ENCODE results near the gene CLCNKA. TPM values are rescaled to one million over a fixed set of nuclear protein-coding genes. Genes with fewer than 3 reads are reported as not detected.
A peak's percentile ranks its signal among the peaks of the same experiment; 100 is the strongest.
"Not testable (repeated sequence)": the region's sequence is repeated elsewhere in the genome, so short reads cannot be mapped to it uniquely, and the experiment has no call there.

Gene CLCNKA
- total and polyA plus RNA-seq, 2 experiments from 2014 or later, result 1.3 TPM

GRCh38 chr1:16038620-16038912, 16.7 kb downstream of the CLCNKA start:
- no peaks in the 10 kb centered on the region for H4K20me1 ChIP-seq (ENCODE audit: insufficient read depth, poor library complexity, severe bottlenecking)
- no peaks in the 10 kb centered on the region for H3K4me1 ChIP-seq (ENCODE audit: insufficient read depth)
- DNase-seq (ENCODE audit: low spot score), result peak; percentile 58
- no peak for TF ChIP-seq EZH2phosphoT487 (IDR thresholded peaks at IDR 0.05; ENCODE audit: low read depth, severe bottlenecking, unreplicated experiment)
- no peaks in the 10 kb centered on the region for H3K9me2 ChIP-seq (replicated peaks; ENCODE audit: insufficient read depth)
- no peak overlapping the region for H3K4me3 ChIP-seq
- H3K79me2 ChIP-seq, result no peaks in the 10 kb centered on the region
- no peak overlapping the region for H3K27ac ChIP-seq
- no peak overlapping the region for H2AFZ ChIP-seq
- H3K4me2 ChIP-seq, result no peak overlapping the region
- H3K36me3 ChIP-seq (replicated peaks; ENCODE audit: insufficient read depth, low read depth), result no peaks in the 10 kb centered on the region
- no peaks in the 10 kb centered on the region for H3K9me3 ChIP-seq (ENCODE audit: low read depth)
- no peaks in the 10 kb centered on the region for H3K27me3 ChIP-seq
- WGBS (ENCODE audit: low lambda C conversion rate, missing lambda C conversion rate), result 68% methylated on average over 4 of the region's 4 CpGs

- not testable (repeated sequence) for H3K9me2 ChIP-seq (replicated peaks; ENCODE audit: insufficient read depth); H4K20me1 ChIP-seq (ENCODE audit: insufficient read depth, poor library complexity, severe bottlenecking); H3K79me2 ChIP-seq; H3K36me3 ChIP-seq (replicated peaks; ENCODE audit: insufficient read depth, low read depth); H3K27me3 ChIP-seq; H3K4me1 ChIP-seq (ENCODE audit: insufficient read depth); H3K4me2 ChIP-seq; H3K9me3 ChIP-seq (ENCODE audit: low read depth); H3K27ac ChIP-seq; H2AFZ ChIP-seq; H3K4me3 ChIP-seq; DNase-seq (ENCODE audit: low spot score)
- WGBS (ENCODE audit: low lambda C conversion rate, missing lambda C conversion rate), result 88% methylated on average over 6 of the region's 8 CpGs
These were observed 18.0 kb downstream of the CLCNKA start for GRCh38 chr1:16039871-16040270.

GRCh38 chr1:16041200-16041599, 19.4 kb downstream of the CLCNKA start:
- Histone ChIP-seq H4K20me1 (ENCODE audit: insufficient read depth, poor library complexity, severe bottlenecking) (no peaks in the 10 kb centered on the region), H3K79me2 (no peaks in the 10 kb centered on the region), H3K9me3 (ENCODE audit: low read depth) (no peaks in the 10 kb centered on the region), H2AFZ (no peak overlapping the region), H3K4me2 (no peak overlapping the region), H3K9me2 (replicated peaks; ENCODE audit: insufficient read depth) (no peaks in the 10 kb centered on the region), H3K27ac (no peak overlapping the region), H3K27me3 (no peaks in the 10 kb centered on the region), H3K36me3 (replicated peaks; ENCODE audit: insufficient read depth, low read depth) (no peaks in the 10 kb centered on the region), H3K4me1 (ENCODE audit: insufficient read depth) (no peaks in the 10 kb centered on the region), H3K4me3 (no peak overlapping the region)
- 85% methylated on average over 8 of the region's 8 CpGs for WGBS (ENCODE audit: low lambda C conversion rate, missing lambda C conversion rate)
- TF ChIP-seq EZH2 (IDR thresholded peaks at IDR 0.05; ENCODE audit: borderline replicate concordance) (no peak), CTCF (IDR thresholded peaks at IDR 0.05; ENCODE audit: poor library complexity) (no peak), EZH2phosphoT487 (IDR thresholded peaks at IDR 0.05; ENCODE audit: low read depth, severe bottlenecking, unreplicated experiment) (no peak)
- DNase-seq (ENCODE audit: low spot score), result no peak

- Histone ChIP-seq H4K20me1 (ENCODE audit: insufficient read depth, poor library complexity, severe bottlenecking) (no peaks in the 10 kb centered on the region), H3K9me3 (ENCODE audit: low read depth) (no peaks in the 10 kb centered on the region), H3K36me3 (replicated peaks; ENCODE audit: insufficient read depth, low read depth) (no peaks in the 10 kb centered on the region), H3K9me2 (replicated peaks; ENCODE audit: insufficient read depth) (no peaks in the 10 kb centered on the region), H3K27ac (no peak overlapping the region), H3K27me3 (no peaks in the 10 kb centered on the region), H3K79me2 (no peaks in the 10 kb centered on the region), H2AFZ (no peak overlapping the region), H3K4me1 (ENCODE audit: insufficient read depth) (no peaks in the 10 kb centered on the region), H3K4me2 (no peak overlapping the region), H3K4me3 (no peak overlapping the region)
- TF ChIP-seq EZH2phosphoT487 (IDR thresholded peaks at IDR 0.05; ENCODE audit: low read depth, severe bottlenecking, unreplicated experiment) (no peak), CTCF (IDR thresholded peaks at IDR 0.05; ENCODE audit: poor library complexity) (no peak), EZH2 (IDR thresholded peaks at IDR 0.05; ENCODE audit: borderline replicate concordance) (no peak)
- 88% methylated on average over 9 of the region's 9 CpGs for WGBS (ENCODE audit: low lambda C conversion rate, missing lambda C conversion rate)
- DNase-seq (ENCODE audit: low spot score), result no peak
These were observed 20.3 kb downstream of the CLCNKA start for GRCh38 chr1:16042096-16042495.

- H3K9me3 ChIP-seq (ENCODE audit: low read depth); DNase-seq (ENCODE audit: low spot score); H3K9me2 ChIP-seq (replicated peaks; ENCODE audit: insufficient read depth); H4K20me1 ChIP-seq (ENCODE audit: insufficient read depth, poor library complexity, severe bottlenecking); H3K36me3 ChIP-seq (replicated peaks; ENCODE audit: insufficient read depth, low read depth); H3K4me2 ChIP-seq; H3K27me3 ChIP-seq; H3K27ac ChIP-seq; H2AFZ ChIP-seq; H3K4me1 ChIP-seq (ENCODE audit: insufficient read depth); H3K79me2 ChIP-seq; H3K4me3 ChIP-seq: not testable (repeated sequence)
- WGBS (ENCODE audit: low lambda C conversion rate, missing lambda C conversion rate), result 89% methylated on average over 9 of the region's 9 CpGs
These were observed 20.8 kb downstream of the CLCNKA start for GRCh38 chr1:16042654-16043053.
